A549 treated with GW870086 at 1 μM for 4 hours (cell line): ENCODE results near the gene TMEM62. TPM values are rescaled to one million over a fixed set of nuclear protein-coding genes. Genes with fewer than 3 reads are reported as not detected.

Experiments
- total RNA-seq: library from RNA; stranded (reverse); fragments of 200-300 nt; extraction: Qiagen RNA extraction; gene quantifications from 5 replicates; pipeline ENCODE4 v1.2.3, GENCODE V29; 2022; ENCODE audit warnings: low read depth

The TMEM62 gene
- total RNA-seq = 8.4 to 10.3 TPM (median 8.9 TPM) in 5 replicates

GRCh38 chr15:43133430-43134156, at the start of gene TMEM62:
Gene TMEM62, plus strand, starts transcription at chr15:43133586. Its CDS starts 217 bp downstream, at chr15:43133803.

GRCh38 chr15:43105778-43106485, 27.5 kb upstream of the TMEM62 start, which contains the start of gene UBR1:
Gene UBR1, minus strand, starts transcription at chr15:43106038. Its CDS starts 16 bp downstream, at chr15:43106022.

GRCh38 chr15:43185157-43186002, 52.0 kb downstream of the TMEM62 start, which contains the start of gene CCNDBP1:
Gene CCNDBP1, plus strand, starts transcription at chr15:43185403. Its CDS starts 96 bp downstream, at chr15:43185499.

GRCh38 chr15:43220991-43221403, 87.6 kb downstream of the TMEM62 start, which contains the start of gene EPB42:
Gene EPB42, minus strand, starts transcription at chr15:43221018. Its CDS starts 193 bp downstream, at chr15:43220825.

Other genes starting within 250 kb of the TMEM62 start
- 1.2 to 2.4 TPM (median 1.6 TPM) in 5 replicates for gene TTBK2, start 212.8 kb upstream of the TMEM62 start, total RNA-seq
- gene UBR1, start 27.5 kb upstream of the TMEM62 start, total RNA-seq = 3.0 to 5.3 TPM (median 5.1 TPM) in 5 replicates
- 25.8 to 27.9 TPM (median 27.4 TPM) in 5 replicates for gene CCNDBP1, start 51.8 kb downstream of the TMEM62 start, total RNA-seq
- gene EPB42, start 87.4 kb downstream of the TMEM62 start, total RNA-seq = not detected in 5 replicates
- not detected in 5 replicates for gene TGM5, start 133.3 kb downstream of the TMEM62 start, total RNA-seq
- not detected in 5 replicates for gene TGM7, start 168.7 kb downstream of the TMEM62 start, total RNA-seq
- gene LCMT2, start 197.0 kb downstream of the TMEM62 start, total RNA-seq = 6.1 to 7.7 TPM (median 6.7 TPM) in 5 replicates
- 6.5 to 9.6 TPM (median 9.4 TPM) in 5 replicates for gene ZSCAN29, start 237.5 kb downstream of the TMEM62 start, total RNA-seq
- gene TUBGCP4, start 237.5 kb downstream of the TMEM62 start, total RNA-seq = 4.5 to 6.8 TPM (median 5.0 TPM) in 5 replicates